AG09309 (cell line): ENCODE results near the gene MLXIP.

Source experiments
- DNase-seq: peaks from one replicate; pipeline ENCODE4 v3.0.0-alpha.2; 2010; ENCODE audit warnings: low read depth
- H3K4me3 ChIP-seq: 2 replicates; pipeline ENCODE4 v1.5.1; 2011; ENCODE audit warnings: mild to moderate bottlenecking, low read depth, low read length, moderate library complexity; ENCODE audit not compliant: control insufficient read depth
- CTCF ChIP-seq: IDR thresholded peaks from 2 replicates; pipeline ENCODE4 v1.5.1; 2011; ENCODE audit warnings: mild to moderate bottlenecking, low read depth, low read length, inconsistent platforms; ENCODE audit not compliant: insufficient read depth, control insufficient read depth; ENCODE audit errors: missing control alignments

The MLXIP gene

DNA sequence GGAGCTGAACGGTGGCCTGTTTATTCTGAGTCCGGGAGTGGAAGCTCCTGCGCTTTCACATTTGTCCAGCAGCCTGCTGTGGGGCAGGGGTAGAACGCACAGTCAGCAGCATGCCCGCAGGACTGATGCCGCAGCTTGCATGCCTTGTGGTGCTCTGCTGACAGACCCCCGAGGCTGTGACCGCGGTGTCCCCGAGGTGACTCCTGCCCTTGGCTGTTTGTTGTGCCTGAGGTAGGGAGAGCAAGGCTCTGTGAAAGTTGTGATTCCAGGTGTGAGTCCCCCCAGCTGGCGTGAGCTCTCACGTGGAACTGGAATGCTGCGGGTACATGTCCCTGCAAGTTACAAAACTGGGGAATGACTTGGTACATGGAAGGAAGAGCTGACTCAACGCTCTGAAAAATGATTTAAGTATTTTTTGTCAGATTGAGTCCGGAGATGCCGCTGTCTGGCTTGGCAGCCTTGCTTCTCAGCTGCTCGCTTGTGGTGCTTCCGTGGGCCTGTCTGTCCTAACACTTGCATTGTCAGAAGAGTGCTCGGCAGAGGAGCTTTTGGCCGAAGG lies 18.1 kb downstream of the MLXIP start:
- H3K4me3 ChIP-seq, result no peak overlapping the region
- DNase-seq, result no peak
- no peak for TF ChIP-seq CTCF

DNA sequence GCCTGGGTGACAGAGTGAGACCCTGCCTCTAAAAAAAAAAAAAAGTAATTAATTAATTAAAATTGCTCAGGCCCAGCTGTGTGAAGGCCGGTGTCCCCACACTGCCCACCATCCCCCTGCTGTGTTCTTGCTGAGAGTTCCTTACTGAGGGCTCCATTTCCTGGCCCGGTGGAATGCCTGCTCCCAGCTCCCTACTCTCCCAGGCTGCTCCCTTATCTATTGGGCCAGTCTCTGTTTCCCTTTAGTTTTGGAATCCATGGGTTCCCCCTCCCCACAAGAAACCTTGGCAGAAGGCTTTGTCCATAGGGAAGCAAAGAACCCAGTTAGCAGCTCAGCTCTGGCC lies 19.0 kb downstream of the MLXIP start:
- no peak overlapping the region for H3K4me3 ChIP-seq
- TF ChIP-seq CTCF, result no peak
- DNase-seq, result no peak

GRCh38 chr12:122097927-122098756 lies 19.6 kb downstream of the MLXIP start:
- TF ChIP-seq CTCF, result no peak
- no peak for DNase-seq
- no peak overlapping the region for H3K4me3 ChIP-seq

DNA sequence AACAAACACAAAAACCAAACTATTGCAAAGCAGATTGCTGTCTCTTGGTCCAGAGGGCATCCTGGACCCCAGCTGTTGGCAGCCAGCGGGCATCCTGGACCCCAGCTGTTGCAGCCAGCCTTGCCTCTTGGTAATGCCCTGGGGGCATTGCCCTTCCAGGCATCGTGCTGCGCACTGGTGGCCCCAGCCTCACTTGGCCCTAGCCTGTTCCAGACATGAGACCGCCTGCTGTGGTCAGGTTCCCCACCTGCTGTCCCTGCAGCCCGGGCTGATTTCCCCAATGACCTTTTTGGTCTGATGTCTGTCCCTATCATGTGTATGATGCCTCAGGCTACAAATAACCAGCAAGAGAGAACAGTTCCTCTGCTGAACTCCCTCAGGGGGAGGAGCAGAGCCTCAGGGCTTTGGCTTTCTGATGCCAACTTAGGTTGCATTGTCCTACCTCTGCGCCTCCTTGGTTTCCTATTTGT lies 20.8 kb downstream of the MLXIP start:
- TF ChIP-seq CTCF, result no peak
- no peak for DNase-seq
- no peak overlapping the region for H3K4me3 ChIP-seq

GRCh38 chr12:122099856-122100255 lies 21.3 kb downstream of the MLXIP start:
- TF ChIP-seq CTCF, result no peak
- no peak overlapping the region for H3K4me3 ChIP-seq
- DNase-seq, result no peak

GRCh38 chr12:122100568-122100967 lies 22.0 kb downstream of the MLXIP start:
- TF ChIP-seq CTCF, result no peak
- H3K4me3 ChIP-seq, result no peak overlapping the region
- no peak for DNase-seq

DNA sequence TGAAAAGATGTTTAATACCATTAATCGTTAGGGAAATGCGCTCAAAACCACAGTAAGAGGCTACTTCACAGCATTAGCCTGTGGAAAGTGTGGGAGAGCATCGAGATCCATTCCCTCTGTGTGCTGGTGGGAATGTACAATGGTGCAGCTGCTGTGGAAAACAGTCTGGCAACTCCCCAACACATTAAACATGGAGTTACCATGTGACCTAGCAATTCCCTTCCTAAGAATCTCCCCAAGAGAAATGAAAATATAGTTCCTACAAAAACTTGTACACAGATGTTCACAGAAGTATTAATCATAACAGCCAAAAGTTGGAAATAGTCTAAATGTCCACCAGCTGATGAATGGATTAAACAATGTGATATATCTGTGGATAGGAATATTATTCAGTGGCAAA lies 23.8 kb downstream of the MLXIP start:
- no peak overlapping the region for H3K4me3 ChIP-seq
- no peak for TF ChIP-seq CTCF
- no peak for DNase-seq
